Suppressor macrophage (primary cell): ENCODE measurements around the gene ZNF865.
A peak's percentile ranks its signal among the peaks of the same experiment; 100 is the strongest.

Source experiments
- DNase-seq, 4 experiments: peaks; one replicate each; pipeline ENCODE4 v3.0.0-alpha.2; 2020 to 2022

The ZNF865 gene

DNA sequence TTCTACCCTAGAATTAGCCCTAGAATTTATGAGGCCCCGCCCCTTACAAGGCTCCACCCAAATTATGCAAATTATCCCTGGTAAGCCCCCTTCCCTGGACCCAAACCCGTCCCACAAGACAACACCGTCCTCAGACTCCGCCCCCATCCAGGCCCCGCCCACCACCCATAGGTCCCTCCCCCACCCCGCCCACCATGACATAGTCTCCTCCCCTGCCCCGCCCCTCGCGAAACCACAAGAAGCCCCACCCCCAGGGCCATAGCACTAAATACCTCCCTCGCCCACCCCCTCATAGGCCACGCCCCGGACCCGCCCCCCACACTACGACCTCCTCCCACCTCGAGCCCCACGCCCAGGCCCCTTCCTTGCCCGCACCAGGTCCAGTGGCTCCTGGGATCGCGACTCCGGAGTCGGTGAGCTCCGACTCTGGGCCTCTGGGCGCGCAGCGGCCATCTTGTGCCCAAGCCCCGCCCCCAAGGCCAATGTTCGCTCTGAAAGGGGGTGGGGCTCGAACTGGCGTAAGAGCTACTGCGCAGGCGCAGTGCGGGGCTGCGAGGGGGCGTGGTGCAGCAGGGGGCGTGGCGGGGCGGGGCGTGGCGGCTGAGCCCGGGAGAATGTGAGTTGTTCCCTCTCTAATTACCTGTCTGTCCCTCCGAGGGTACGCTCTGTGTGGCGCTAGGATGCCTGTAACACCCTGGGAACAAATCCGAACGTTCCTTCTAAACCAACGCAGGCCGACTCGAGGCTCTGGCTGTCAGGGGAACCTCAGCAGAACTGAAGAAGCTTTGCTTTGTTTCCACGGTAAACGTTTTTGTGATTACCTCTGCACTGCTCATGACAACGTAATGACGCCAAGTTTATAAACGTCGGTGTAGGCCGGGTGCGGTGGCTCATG, 18.9 kb downstream of the ZNF865 start, which contains the start of gene ZNF784:
Gene ZNF784, minus strand, starts transcription at position 458 of the 895 bp plus-strand sequence. Its CDS starts 5 bp downstream, at position 453.
- peak; percentile 96 to 99 (median 98) for DNase-seq

- DNase-seq, result no peak
These were observed 19.5 kb downstream of the ZNF865 start for GRCh38 chr19:55625004-55625326.

- no peak for DNase-seq
These were observed 20.9 kb downstream of the ZNF865 start for GRCh38 chr19:55626350-55626749.

GRCh38 chr19:55632463-55632834, 27.0 kb downstream of the ZNF865 start:
- peak; percentile 95 to 98 (median 97) for DNase-seq

DNA sequence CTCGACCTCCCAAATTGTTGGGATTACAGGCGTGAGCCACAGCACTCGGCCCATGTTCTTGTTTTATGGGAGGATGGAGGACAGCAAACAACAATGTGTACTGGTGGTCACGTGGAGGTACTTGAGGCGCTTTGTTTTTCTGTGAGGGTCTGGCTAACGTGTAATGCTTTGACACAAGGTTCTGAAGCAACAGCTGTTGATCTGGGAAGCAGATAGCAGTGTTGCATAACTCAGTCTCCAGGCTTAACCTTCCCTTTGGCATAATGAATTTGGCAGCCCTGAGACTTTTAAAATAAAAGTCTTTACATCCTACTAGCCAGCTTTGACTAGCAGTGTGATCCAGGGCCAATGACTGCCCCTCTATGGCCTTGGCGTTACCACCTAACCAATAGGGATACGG, 28.4 kb downstream of the ZNF865 start:
- DNase-seq, result peak in 3 of 4 experiments; percentile 16 to 39 (median 24)

DNA sequence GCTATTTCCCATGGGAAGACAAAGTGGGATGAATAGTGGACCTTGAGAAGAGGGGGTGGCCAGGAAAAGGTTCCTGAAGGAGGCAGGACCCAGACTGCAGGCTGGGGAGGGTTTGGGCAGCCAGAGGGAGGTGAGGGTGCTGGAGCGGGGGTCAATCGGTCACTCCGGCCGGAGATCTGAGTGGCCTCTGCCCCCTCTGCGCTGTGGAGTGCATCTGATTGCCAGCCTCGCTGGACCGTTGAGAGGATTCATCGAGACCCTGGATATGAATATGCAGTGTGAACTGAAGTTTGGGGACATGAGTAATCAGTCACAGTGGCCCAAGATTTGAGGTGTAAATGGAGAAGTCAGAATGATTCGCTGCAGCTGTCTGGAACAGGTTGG, 29.9 kb downstream of the ZNF865 start:
- peak in 1 of 4 experiments; percentile 26 for DNase-seq

DNA sequence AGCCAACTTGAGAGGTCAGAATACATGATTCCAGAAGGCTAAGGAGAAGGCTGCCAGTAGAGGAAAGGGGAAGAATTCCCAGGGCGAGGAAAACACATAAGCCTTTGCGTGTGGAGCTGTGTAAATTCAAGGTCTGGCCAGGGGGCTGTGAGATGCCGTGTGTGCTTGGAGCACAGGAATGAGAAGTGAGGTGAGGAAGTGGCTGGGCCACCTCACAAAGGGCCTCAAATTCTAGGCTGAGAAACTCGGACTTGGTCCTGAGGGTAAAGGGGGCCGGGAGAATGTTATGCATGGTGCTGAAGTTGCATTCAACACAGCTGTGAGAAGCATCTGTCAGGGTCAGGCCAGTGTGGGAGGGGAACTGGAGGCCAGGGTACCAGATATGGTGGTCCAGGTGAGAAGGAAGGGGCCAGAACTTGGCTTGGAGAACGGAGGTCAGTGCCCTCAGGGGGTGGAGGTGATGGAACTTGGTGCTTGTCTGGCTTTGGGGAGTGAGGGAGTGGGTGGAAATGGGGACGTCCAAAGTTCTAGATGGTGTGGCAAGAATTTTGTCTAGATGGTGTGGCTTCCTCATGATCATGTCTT, 30.5 kb downstream of the ZNF865 start:
- no peak for DNase-seq

DNA sequence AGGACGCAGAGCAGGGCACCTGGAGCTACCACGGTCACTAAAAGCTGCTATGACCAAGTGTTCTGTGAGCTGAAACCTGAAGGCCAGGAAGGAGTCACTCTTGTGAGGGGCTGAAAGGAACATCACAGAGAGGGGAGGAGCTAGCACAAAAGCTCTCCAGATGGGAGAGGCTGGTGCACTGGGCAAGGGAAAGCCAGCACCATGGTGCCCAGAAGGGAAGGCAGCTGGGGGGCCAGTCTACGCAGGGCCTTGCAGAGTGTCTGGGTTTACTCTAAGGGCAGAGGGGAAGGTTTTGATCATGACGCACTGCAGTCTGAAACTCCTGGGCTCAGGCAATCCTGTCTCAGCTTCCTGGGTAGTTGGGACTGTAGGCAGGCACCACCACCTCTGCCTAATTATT, 31.3 kb downstream of the ZNF865 start:
- DNase-seq, result no peak

- no peak for DNase-seq
These were observed 32.1 kb downstream of the ZNF865 start for GRCh38 chr19:55637534-55637933.

- peak; percentile 58 to 75 (median 63) for DNase-seq
These were observed 33.5 kb downstream of the ZNF865 start for GRCh38 chr19:55638864-55639359.

DNA sequence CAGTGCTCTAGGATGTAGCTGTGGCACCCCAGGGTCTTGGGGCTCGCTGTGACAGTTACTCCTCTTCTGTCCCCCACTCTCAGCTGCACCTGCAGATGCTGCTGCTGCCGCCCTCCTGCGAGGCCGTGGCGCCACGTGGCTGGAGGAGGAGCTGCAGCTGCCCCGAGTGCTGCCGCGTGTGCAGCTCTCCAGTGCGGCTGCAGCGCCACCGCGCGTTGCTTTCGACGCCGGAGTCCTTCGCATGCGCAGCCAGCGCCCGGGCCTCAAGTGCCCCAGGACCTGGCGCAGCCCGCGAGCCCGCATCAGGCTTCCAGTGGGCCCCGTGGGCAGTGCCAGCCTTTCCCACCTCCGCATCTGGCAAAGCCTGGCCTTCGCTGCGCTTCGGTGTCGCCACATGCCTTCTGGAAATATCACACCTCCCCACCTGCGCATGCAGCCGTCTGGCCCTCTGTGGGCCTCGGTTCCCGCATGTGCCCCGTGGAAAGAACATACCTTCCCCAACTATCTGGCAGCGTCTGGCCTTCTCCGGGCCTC, 34.7 kb downstream of the ZNF865 start:
- peak; percentile 49 to 85 (median 66) for DNase-seq

DNA sequence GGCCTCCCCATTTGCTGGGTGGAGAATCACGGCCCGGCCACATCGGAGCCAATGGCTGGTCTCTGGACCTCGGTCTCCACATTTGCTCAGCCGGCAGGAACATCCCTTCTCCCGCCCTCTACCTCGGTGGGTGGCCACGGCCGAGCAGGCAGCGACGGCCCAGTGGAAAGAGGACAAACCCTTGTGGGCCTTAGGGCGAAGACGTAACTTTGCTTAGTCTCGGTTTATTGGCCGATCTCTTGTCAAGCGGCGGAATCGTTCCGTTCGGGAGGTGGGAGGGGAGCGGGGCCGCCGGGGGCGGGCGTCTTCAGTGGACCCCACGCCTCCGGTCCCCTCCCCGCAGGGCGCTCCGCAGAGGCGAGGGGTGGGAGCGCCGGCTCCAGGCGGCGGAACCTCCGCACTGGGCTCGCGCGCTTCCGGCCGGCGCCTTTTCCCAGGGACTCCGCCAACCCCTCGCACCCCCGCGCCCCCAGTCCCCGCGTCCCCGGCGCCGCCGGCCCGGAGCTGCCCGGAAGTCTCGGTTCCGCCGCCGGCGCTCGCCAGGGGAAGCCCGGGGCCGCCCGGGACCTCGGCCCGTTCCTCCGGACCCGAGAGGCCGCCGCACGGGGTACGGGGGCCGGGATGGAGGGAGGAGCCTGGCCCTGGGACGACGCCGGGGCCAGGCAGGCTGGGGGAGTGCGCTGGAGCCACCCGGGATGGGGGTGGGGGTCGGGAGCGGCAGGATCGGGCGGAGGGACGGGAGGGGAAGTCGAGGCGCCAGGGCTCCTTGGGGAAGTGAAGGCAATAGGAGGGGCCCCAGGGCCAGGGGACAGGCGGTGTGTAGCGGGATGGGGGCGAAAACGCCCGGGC, 35.4 kb downstream of the ZNF865 start, which contains the start of gene ZNF580:
Gene ZNF580, plus strand, starts transcription at position 426 of the 849 bp plus-strand sequence. CDS start 1,507 bp downstream, outside the sequence.
- DNase-seq, result peak; percentile 53 to 83 (median 71)

- DNase-seq, result peak in 2 of 4 experiments; percentile 20 to 30
These were observed 36.1 kb downstream of the ZNF865 start for GRCh38 chr19:55641426-55642152.

DNA sequence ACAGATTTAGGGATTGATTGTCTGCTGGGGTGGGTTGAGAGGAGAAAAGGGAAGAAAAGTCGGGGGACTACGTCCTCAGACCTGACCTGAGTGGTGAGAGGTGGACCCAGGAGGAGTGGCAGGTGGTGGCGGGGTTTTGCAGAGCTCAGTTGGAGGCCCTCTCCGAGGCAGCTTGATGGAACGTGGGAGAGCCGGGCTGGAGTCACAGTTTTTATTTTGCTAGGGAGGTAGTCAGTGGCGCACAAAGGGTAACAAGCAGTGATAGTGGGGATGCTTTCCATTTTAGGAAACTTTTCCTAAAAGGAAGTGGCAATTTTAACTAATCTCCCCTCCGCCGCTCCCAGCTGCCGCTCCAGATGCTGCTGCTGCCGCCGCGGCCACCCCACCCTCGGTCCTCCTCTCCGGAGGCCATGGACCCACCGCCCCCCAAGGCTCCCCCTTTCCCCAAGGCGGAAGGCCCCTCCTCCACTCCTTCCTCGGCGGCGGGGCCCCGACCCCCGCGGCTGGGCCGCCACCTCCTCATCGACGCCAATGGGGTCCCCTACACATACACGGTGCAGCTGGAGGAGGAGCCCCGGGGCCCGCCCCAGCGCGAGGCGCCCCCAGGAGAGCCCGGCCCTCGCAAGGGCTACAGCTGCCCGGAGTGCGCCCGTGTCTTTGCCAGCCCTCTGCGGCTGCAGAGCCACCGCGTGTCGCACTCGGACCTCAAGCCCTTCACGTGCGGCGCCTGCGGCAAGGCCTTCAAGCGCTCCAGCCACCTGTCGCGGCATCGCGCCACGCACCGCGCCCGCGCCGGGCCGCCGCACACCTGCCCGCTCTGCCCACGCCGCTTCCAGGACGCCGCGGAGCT, 36.9 kb downstream of the ZNF865 start:
- DNase-seq, result peak in 2 of 4 experiments; percentile 24 to 33

DNA sequence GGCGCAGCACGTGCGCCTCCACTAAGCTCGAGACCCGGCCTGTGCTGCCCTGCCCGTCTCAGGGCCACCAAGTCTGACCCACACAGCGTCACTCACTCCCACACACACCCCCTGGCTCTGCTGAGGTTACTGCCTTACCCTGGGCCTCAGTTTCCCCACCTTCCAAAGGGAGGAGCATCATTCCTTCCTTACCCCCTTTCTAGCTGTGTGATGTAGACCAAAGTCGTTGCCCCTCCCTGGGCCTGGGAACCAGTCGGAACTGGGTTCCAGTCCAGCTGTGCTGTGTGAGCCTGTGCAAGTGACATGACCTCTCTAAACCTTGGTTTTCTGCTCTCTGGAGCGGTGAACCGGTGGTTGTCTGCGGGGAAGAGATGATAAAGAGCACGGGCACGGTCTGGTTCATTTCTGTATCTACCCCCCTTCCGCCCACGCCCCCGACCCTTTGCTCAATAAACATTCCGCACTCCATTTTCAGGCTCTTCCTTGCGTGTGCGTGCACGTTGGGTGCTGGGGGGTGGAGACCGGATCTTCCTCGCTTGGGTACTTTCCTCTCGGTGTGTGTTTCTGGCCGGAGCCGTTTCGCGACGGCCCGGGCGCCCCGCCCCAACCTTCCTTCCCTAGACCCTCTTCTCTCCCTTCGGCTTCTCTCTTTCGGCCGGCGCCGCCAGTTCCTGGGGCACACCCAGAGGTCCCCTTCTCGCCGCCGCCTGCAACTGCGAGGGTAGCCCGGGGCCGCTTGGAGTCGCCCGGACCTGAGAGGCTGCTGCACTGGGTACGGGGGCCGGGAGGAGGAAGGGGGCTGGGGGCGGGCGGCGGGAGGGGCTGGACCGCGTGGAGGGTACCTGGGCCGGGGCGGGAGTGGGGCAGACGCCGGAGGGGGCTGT, 37.8 kb downstream of the ZNF865 start, which contains the start of gene ZNF581:
Gene ZNF581, plus strand, starts transcription at position 647 of the 884 bp plus-strand sequence. CDS start 923 bp downstream, outside the sequence.
- DNase-seq, result peak; percentile 74 to 87 (median 82)

DNA sequence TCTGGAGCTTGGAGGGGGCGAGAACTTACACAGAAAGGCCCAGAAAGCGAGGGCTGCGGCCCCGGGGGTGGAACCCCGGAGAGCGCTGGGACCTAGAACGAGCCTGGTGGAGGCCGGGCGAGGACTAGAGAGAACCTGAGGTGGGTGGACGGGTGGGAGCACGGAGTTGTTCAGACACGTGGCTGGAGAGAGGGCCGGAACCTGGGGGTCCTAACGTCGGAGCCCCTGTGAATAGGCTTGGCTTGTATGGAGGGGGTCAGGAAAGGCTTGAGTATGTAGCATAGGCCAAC, 38.4 kb downstream of the ZNF865 start:
- peak in 1 of 4 experiments; percentile 41 for DNase-seq

GRCh38 chr19:55644191-55644833, 38.9 kb downstream of the ZNF865 start:
- DNase-seq, result no peak

- DNase-seq, result no peak
These were observed 39.5 kb downstream of the ZNF865 start for GRCh38 chr19:55644842-55645511.

GRCh38 chr19:55645512-55645881, 40.0 kb downstream of the ZNF865 start:
- no peak for DNase-seq
